C4-2B (cell line): ENCODE data around the gene TMC3.

Source experiments
- CTCF ChIP-seq: fragments of 450-650 bp; conservative IDR thresholded peaks from 2 replicates; pipeline ENCODE4 v1.5.1; 2017; ENCODE audit warnings: mild to moderate bottlenecking
- ZFX ChIP-seq: fragments of 450-650 bp; IDR thresholded peaks from 2 replicates; pipeline ENCODE4 v1.6.1; 2017

- TF ChIP-seq CTCF, result no peak
- no peak for TF ChIP-seq ZFX
Observed at GRCh38 chr15:81377871-81378270, 3.9 kb upstream of the TMC3 start.
